ENCODE measurements around the gene ISG15. TPM values are rescaled to one million over a fixed set of nuclear protein-coding genes. Genes with fewer than 3 reads are reported as not detected.

The ISG15 gene
- total RNA-seq, 1 experiment from 2014 or later: 140 TPM

DNA sequence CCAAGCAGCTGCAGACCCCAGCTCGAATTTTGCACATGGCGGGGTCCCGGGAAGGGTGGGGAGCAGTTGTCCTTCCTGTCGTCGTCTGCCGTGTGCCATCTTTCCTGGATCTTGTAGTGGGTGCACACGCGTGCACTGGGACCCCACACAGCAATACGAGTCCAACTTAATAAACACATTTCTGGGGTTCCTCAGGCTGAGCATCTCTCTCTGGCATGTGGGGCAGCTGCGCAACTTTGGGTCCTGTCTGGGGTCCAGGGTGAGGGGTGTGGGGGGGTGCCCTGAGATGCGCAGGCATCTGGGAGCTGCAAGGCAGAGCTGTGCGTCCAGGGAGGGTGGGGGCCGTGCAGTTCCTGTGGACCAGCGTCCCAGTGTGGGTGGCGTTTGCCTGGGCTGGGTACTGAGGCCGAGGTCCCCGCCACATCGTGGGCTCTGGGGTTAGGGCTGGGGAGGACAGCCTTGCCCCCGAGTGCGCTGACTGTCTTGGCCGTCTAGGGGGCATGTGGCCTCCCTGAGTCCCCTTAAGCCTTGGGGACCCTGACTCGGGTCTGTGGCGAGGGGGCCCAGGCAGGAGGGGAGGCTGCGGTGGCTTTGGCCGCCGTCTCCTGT lies 47.7 kb upstream of the ISG15 start:
- no peak for DNase-seq (ENCODE audit: low read depth, low spot score)
- ATAC-seq: peak; percentile 13
- Histone ChIP-seq H3K9me3 (ENCODE audit: control insufficient read depth in 1 of 2, insufficient read depth in 1 of 2, low read depth in 1 of 2, low read length in 2 of 2) (no peaks in the 10 kb centered on the region; a peak in 1 of 4 replicates), H2AFZ (ENCODE audit: low read depth, low read length, poor library complexity, severe bottlenecking) (no peak overlapping the region), H3K36me3 (ENCODE audit: control insufficient read depth in 1 of 2, insufficient read depth in 2 of 2, low read length in 2 of 2) (peaks cover 11 to 19% of the 10 kb centered on the region in 2 experiments; a peak in 3 of 4 replicates), H3K4me1 (ENCODE audit: control insufficient read depth in 1 of 2, insufficient read depth in 2 of 2, low read length in 2 of 2) (peaks cover 21 to 41% of the 10 kb centered on the region in 2 experiments), H3K4me2 (ENCODE audit: low read length) (peak overlapping the region; percentile 93), H3K79me2 (ENCODE audit: insufficient read depth, low read length) (peaks cover 20% of the 10 kb centered on the region; the same call in 1 of the 2 replicates), H4K20me1 (ENCODE audit: insufficient read depth) (no peaks in the 10 kb centered on the region), H3K9ac (ENCODE audit: low read length) (peak overlapping the region; percentile 94), H3K27ac (ENCODE audit: low read depth, low read length) (peak overlapping the region; percentile 100), H3K4me3 (replicated peaks in 1 of 2; ENCODE audit: low read depth in 1 of 2, low read length in 2 of 2) (peak overlapping the region; percentile 74), H3K9me2 (ENCODE audit: insufficient read depth) (no peaks in the 10 kb centered on the region), H3K27me3 (ENCODE audit: insufficient read depth, low read length) (no peaks in the 10 kb centered on the region)
- intact Hi-C loops (cut with micrococcal nuclease): no loop called here
- BruUV-seq (replicated peaks): no TSS peak
- RAD21 ChIA-PET (ENCODE audit: low non-redundant PET in 1 of 2, low total read pairs in 2 of 2, uncharacterized antibody in 2 of 2, unreplicated experiment in 2 of 2): no interaction called here
- no peak for TF ChIP-seq POLR2A (IDR thresholded peaks at IDR 0.05; ENCODE audit: borderline replicate concordance, extremely low read depth, insufficient read depth, insufficient read length)
- no peak for TF ChIP-seq FOSL1 (IDR thresholded peaks at IDR 0.05; ENCODE audit: low read depth)
- TF ChIP-seq SP1 (IDR thresholded peaks at IDR 0.05; ENCODE audit: low read depth): no peak
- TF ChIP-seq EZH2phosphoT487 (IDR thresholded peaks at IDR 0.05; ENCODE audit: borderline replicate concordance): no peak
- TF ChIP-seq REST (IDR thresholded peaks at IDR 0.05; ENCODE audit: low read depth): no peak
- TF ChIP-seq ZFX (IDR thresholded peaks at IDR 0.05): no peak
- no peak for TF ChIP-seq ZNF274 (IDR thresholded peaks at IDR 0.05; ENCODE audit: low read depth, low read length)
- no peak for TF ChIP-seq YY1 (IDR thresholded peaks at IDR 0.05; ENCODE audit: extremely low read depth, insufficient replicate concordance, low read depth, low read length)
- TF ChIP-seq POLR2AphosphoS5 (IDR thresholded peaks at IDR 0.05; ENCODE audit: low read depth, low read length): no peak
- TF ChIP-seq CEBPB (IDR thresholded peaks at IDR 0.05; ENCODE audit: low read depth): no peak
- no peak for TF ChIP-seq EZH2 (IDR thresholded peaks at IDR 0.05)
- TF ChIP-seq, protein P1, sequence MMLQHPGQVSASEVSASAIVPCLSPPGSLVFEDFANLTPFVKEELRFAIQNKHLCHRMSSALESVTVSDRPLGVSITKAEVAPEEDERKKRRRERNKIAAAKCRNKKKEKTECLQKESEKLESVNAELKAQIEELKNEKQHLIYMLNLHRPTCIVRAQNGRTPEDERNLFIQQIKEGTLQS (IDR thresholded peaks at IDR 0.05): no peak
- POLR2A ChIA-PET: no interaction called here
- CTCF ChIA-PET: no interaction called here
